Left ventricle myocardium inferior (tissue), 1 donor: ENCODE results near the gene CHIC2. TPM values are rescaled to one million over a fixed set of nuclear protein-coding genes. Genes with fewer than 3 reads are reported as not detected.
A peak's percentile ranks its signal among the peaks of the same experiment; 100 is the strongest.

Experiments
- DNase-seq: peaks from one replicate; pipeline ENCODE4 v3.0.0-alpha.2; 2020
- H3K27ac ChIP-seq: fragments of 200-600 bp; replicated peaks from 2 replicates; pipeline ENCODE4 v1.8.0; 2021
- H3K27me3 ChIP-seq: fragments of 200-600 bp; 2 replicates; pipeline ENCODE4 v1.8.0; 2021; ENCODE audit warnings: low read depth
- H3K36me3 ChIP-seq: fragments of 200-600 bp; 2 replicates; pipeline ENCODE4 v1.8.0; 2021
- H3K4me1 ChIP-seq: fragments of 200-600 bp; 2 replicates; pipeline ENCODE4 v1.8.0; 2021
- H3K4me3 ChIP-seq: fragments of 200-600 bp; 2 replicates; pipeline ENCODE4 v1.8.0; 2021; ENCODE audit warnings: mild to moderate bottlenecking, moderate library complexity
- H3K9me3 ChIP-seq: fragments of 200-600 bp; replicated peaks from 2 replicates; pipeline ENCODE4 v1.8.0; 2021
- CTCF ChIP-seq: fragments of 200-600 bp; IDR thresholded peaks from 2 replicates; pipeline ENCODE4 v1.8.0; 2021; ENCODE audit warnings: antibody characterized with exemption, mild to moderate bottlenecking, borderline replicate concordance
- intact Hi-C: fragments of 100-400 bp; cut with micrococcal nuclease; formaldehyde crosslinking; loops from one replicate; pipeline ENCODE4 v1.11.0; 2022
- total RNA-seq: library from RNA; stranded (reverse); fragmentation: NEBNext Ultra II Directional; extraction: Animal tissue kit (Norgen Biotek cat#: 25700); gene quantifications from one replicate; pipeline ENCODE4 v1.2.1, GENCODE V29; 2021
- donor health status: DM: no; HTN: yes; CAD: no; lungs with severe emphysema.

Gene CHIC2
- total RNA-seq, 1 donor from 2014 or later, result 9.1 TPM

GRCh38 chr4:54099748-54100574 lies 35.6 kb upstream of the CHIC2 start, which contains the start of gene GSX2:
Gene GSX2 (plus strand): TSS chr4:54100163. CDS start chr4:54100345, 182 bp downstream.
- peak; percentile 37 for DNase-seq
- peaks cover 100% of the 10 kb centered on the region for H3K27me3 ChIP-seq
- no peaks in the 10 kb centered on the region for H3K9me3 ChIP-seq
- H3K4me1 ChIP-seq, result peaks cover 47% of the 10 kb centered on the region
- peak within 1 kb of the TSS; percentile 60 for H3K4me3 ChIP-seq
- intact Hi-C loops, result loop anchor here (10.0 kb wide), 1 partner anchor 125 kb away; the partner anchor contains the start of gene PDGFRA
- no peak for TF ChIP-seq CTCF
- no peak within 1 kb of the TSS for H3K27ac ChIP-seq
- H3K36me3 ChIP-seq, result no peaks in the 10 kb centered on the region

- H3K4me1 ChIP-seq, result peaks cover 45% of the 10 kb centered on the region
- H3K27me3 ChIP-seq, result peaks cover 100% of the 10 kb centered on the region
- intact Hi-C loops, result loop anchor here (10.0 kb wide), 1 partner anchor 125 kb away; the partner anchor contains the start of gene PDGFRA
- H3K27ac ChIP-seq, result no peak overlapping the region
- no peak for DNase-seq
- H3K4me3 ChIP-seq, result peak overlapping the region; percentile 60
- H3K36me3 ChIP-seq, result no peaks in the 10 kb centered on the region
- no peaks in the 10 kb centered on the region for H3K9me3 ChIP-seq
- no peak for TF ChIP-seq CTCF
Measured at GRCh38 chr4:54099287-54099747, 34.9 kb upstream of the CHIC2 start.

GRCh38 chr4:54098375-54098774 lies 34.0 kb upstream of the CHIC2 start:
- no peak for TF ChIP-seq CTCF
- H3K36me3 ChIP-seq, result no peaks in the 10 kb centered on the region
- no peak overlapping the region for H3K27ac ChIP-seq
- H3K27me3 ChIP-seq, result peaks cover 100% of the 10 kb centered on the region
- intact Hi-C loops, result loop anchor here (10.0 kb wide), 1 partner anchor 126 kb away; the partner anchor contains the start of gene PDGFRA
- DNase-seq, result no peak
- H3K4me1 ChIP-seq, result peaks cover 35% of the 10 kb centered on the region
- H3K9me3 ChIP-seq, result no peaks in the 10 kb centered on the region
- H3K4me3 ChIP-seq, result no peak overlapping the region

DNA sequence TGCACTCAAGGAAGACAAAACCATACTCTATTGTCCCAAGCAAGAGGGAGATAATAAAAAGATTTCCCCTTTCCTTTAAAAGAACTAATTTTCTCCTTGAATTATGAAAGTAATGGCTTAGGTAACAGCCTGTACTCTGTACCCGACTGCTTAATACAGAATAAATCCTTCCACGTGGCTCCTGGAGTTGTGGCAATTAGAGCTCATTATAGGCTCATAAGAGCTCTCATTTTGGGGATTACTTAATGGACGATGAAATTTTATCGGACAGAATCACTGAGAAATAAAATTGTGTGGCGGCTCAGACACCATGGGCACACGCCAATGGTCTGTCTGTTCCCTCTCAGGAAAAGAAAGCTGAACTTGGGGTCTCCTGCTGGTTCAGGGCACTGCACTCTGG lies 32.7 kb upstream of the CHIC2 start:
- H3K4me1 ChIP-seq, result peaks cover 34% of the 10 kb centered on the region
- peaks cover 100% of the 10 kb centered on the region for H3K27me3 ChIP-seq
- H3K9me3 ChIP-seq, result no peaks in the 10 kb centered on the region
- no peak for DNase-seq
- intact Hi-C loops, result loop anchor here (10.0 kb wide), 1 partner anchor 128 kb away; the partner anchor contains the start of gene PDGFRA
- no peak overlapping the region for H3K4me3 ChIP-seq
- H3K36me3 ChIP-seq, result no peaks in the 10 kb centered on the region
- H3K27ac ChIP-seq, result no peak overlapping the region
- no peak for TF ChIP-seq CTCF

DNA sequence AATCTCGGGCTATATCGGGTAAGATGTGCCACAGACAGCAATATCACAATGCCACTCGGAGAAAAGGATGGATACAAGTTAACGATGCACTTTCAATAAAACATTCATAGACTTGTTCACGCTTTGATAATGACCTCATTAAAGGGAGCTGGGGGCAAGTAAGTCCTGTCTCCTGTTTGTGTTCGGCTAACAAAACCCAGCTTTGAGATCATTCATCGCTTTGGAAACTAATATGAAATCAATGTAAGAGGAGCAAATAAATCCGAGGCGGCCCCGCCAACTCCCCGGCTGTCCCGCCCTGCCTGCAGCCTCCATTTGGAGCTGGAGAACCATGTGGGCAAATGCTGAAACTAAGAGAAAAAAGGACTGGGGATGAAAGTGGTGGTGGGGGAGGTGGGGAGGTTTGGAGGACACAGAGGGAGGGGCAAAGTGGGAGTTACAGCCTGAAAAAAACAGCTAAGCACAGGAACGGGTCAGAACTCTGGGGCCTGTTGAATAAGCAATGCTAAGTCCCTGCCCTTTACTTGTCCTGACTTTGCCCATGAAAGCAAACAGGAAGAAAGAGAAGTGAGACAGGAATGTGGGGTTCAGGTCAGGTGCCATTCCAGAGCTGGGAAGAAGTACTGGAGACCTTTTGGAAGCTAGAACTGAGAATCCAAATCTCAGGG lies 32.0 kb upstream of the CHIC2 start:
- DNase-seq, result no peak
- Histone ChIP-seq H3K4me3 (no peak overlapping the region), H3K4me1 (peaks cover 38% of the 10 kb centered on the region), H3K27ac (no peak overlapping the region), H3K9me3 (no peaks in the 10 kb centered on the region), H3K36me3 (no peaks in the 10 kb centered on the region), H3K27me3 (peaks cover 100% of the 10 kb centered on the region)
- intact Hi-C loops, result loop anchor here (10.0 kb wide), 1 partner anchor 128 kb away; the partner anchor contains the start of gene PDGFRA
- no peak for TF ChIP-seq CTCF
